Epithelial cell of proximal tubule (primary cell): Measurements from ENCODE around the gene MAP2K4. TPM values are rescaled to one million over a fixed set of nuclear protein-coding genes. Genes with fewer than 3 reads are reported as not detected.
"Not testable (repeated sequence)": the region's sequence is repeated elsewhere in the genome, so short reads cannot be mapped to it uniquely, and the experiment has no call there.

ENCODE experiments used
- DNase-seq: peaks from one replicate; pipeline ENCODE4 v3.0.0-alpha.2; 2011; ENCODE audit warnings: low read depth
- H3K4me3 ChIP-seq: 2 replicates; pipeline ENCODE4 v1.5.1; 2011; ENCODE audit warnings: low read depth, mild to moderate bottlenecking, low read length
- CTCF ChIP-seq: conservative IDR thresholded peaks from 2 replicates; pipeline ENCODE4 v1.5.1; 2012; ENCODE audit warnings: low read depth, mild to moderate bottlenecking, low read length
- total RNA-seq: library from RNA; depleted of rRNA; stranded (reverse); fragments of >200 nt; gene quantifications from 2 replicates; pipeline ENCODE4 v1.2.3, GENCODE V29; 2015

The MAP2K4 gene
- 23.0 and 25.7 TPM in 2 replicates for total RNA-seq

GRCh38 chr17:12020642-12021622, at the start of gene MAP2K4:
Gene MAP2K4, plus strand, starts transcription at chr17:12020877. Its CDS starts 10 bp downstream, at chr17:12020887.
- no peak for TF ChIP-seq CTCF
- peak within 1 kb of the TSS; percentile 76 for H3K4me3 ChIP-seq
- no peak for DNase-seq

GRCh38 chr17:11972741-11973140, 47.9 kb upstream of the MAP2K4 start:
- not testable (repeated sequence) for H3K4me3 ChIP-seq, DNase-seq

GRCh38 chr17:11979795-11980194, 40.9 kb upstream of the MAP2K4 start:
- no peak overlapping the region for H3K4me3 ChIP-seq
- no peak for TF ChIP-seq CTCF
- DNase-seq = no peak

- DNase-seq = no peak
- TF ChIP-seq CTCF = peak; percentile 49
- no peak overlapping the region for H3K4me3 ChIP-seq
These were observed 39.9 kb upstream of the MAP2K4 start for GRCh38 chr17:11980813-11981212.

- H3K4me3 ChIP-seq = no peak overlapping the region
- no peak for DNase-seq
- TF ChIP-seq CTCF = no peak
These were observed 38.8 kb upstream of the MAP2K4 start for GRCh38 chr17:11981862-11982261.

GRCh38 chr17:11986179-11986941, 34.3 kb upstream of the MAP2K4 start:
- no peak for DNase-seq
- no peak for TF ChIP-seq CTCF

GRCh38 chr17:11986942-11987329, 33.7 kb upstream of the MAP2K4 start:
- no peak overlapping the region for H3K4me3 ChIP-seq
- TF ChIP-seq CTCF = peak; percentile 55
- no peak for DNase-seq

More at GRCh38 chr17:11986179-11986941, 34.3 kb upstream of the MAP2K4 start:
- no peak overlapping the region for H3K4me3 ChIP-seq
